ENCODE results near the gene ATG9B.

GRCh38 chr7:150994141-150994837 is 30.0 kb downstream of the ATG9B start:
- TF ChIP-seq, protein P1, sequence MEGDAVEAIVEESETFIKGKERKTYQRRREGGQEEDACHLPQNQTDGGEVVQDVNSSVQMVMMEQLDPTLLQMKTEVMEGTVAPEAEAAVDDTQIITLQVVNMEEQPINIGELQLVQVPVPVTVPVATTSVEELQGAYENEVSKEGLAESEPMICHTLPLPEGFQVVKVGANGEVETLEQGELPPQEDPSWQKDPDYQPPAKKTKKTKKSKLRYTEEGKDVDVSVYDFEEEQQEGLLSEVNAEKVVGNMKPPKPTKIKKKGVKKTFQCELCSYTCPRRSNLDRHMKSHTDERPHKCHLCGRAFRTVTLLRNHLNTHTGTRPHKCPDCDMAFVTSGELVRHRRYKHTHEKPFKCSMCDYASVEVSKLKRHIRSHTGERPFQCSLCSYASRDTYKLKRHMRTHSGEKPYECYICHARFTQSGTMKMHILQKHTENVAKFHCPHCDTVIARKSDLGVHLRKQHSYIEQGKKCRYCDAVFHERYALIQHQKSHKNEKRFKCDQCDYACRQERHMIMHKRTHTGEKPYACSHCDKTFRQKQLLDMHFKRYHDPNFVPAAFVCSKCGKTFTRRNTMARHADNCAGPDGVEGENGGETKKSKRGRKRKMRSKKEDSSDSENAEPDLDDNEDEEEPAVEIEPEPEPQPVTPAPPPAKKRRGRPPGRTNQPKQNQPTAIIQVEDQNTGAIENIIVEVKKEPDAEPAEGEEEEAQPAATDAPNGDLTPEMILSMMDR (conservative IDR thresholded peaks at IDR 0.05 in 1 of 2, IDR thresholded peaks at IDR 0.05 in 1 of 2; ENCODE audit: extremely low read depth in 1 of 2, insufficient read depth in 1 of 2, low read depth in 1 of 2, low read length in 2 of 2): no peak
- no peak for TF ChIP-seq EZH2 (IDR thresholded peaks at IDR 0.05; ENCODE audit: borderline replicate concordance, low read length)

Measured in mammary epithelial cell (primary cell).